G401.6 (cell line): ENCODE data around the gene RAB42.
"Not testable (repeated sequence)": the region's sequence is repeated elsewhere in the genome, so short reads cannot be mapped to it uniquely, and the experiment has no call there.

Source experiments
- FAIRE-seq: peaks from 2 replicates; lab custom pipeline; 2012; peaks lifted over from hg19 to GRCh38; lab: Jason Lieb, UNC

RAB42 gene, protein sequence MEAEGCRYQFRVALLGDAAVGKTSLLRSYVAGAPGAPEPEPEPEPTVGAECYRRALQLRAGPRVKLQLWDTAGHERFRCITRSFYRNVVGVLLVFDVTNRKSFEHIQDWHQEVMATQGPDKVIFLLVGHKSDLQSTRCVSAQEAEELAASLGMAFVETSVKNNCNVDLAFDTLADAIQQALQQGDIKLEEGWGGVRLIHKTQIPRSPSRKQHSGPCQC

GRCh38 chr1:28591708-28592320 lies at the start of gene RAB42:
TSS of gene RAB42 (plus strand) at chr1:28592265. CDS start at chr1:28592512, 247 bp downstream.
- no peak for FAIRE-seq

GRCh38 chr1:28545246-28545628 lies 46.8 kb upstream of the RAB42 start:
- no peak for FAIRE-seq

DNA sequence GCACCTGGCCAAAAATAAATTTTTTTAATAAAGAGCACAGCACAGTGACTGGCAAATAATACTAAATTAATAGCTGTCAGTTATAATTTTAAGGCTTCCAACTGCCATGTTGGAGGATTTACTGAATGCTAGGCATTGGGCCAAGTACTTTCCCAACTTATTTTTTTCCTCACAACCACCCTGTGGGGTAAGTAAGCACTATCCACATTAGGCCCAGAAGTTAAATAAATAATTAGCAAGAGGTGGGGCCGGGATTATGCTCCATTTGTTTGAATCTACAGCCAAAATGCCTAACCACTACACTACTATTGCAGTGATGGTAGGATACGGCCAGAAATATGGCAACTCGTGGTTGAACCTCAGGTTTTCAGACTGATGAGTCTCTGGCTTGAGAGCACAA lies 43.7 kb upstream of the RAB42 start:
- FAIRE-seq: no peak

DNA sequence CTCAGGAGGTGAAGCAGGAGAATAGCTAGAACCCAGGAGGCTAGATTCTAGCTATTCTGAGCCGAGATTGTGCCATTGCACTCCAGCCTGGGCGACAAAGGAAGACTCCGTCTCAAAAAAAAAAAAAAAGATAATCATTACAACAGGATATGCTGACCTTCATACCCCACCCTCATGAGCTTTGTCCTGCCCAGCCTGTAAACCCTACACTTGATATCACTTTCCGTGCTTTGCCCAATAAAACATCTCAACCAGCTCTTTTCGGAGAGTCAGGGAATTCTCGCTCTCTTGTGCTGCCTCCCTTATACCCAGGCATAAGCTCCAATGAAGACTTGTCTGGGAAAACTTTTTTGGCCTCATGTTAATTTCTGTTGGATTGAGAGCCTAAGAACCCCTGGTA lies 40.7 kb upstream of the RAB42 start:
- FAIRE-seq: no peak

GRCh38 chr1:28552758-28553663 lies 39.1 kb upstream of the RAB42 start, which contains the start of gene TRNAU1AP:
TSS of gene TRNAU1AP (plus strand) at chr1:28553085. CDS start at chr1:28553111, 26 bp downstream.
- peak; percentile 77 for FAIRE-seq

DNA sequence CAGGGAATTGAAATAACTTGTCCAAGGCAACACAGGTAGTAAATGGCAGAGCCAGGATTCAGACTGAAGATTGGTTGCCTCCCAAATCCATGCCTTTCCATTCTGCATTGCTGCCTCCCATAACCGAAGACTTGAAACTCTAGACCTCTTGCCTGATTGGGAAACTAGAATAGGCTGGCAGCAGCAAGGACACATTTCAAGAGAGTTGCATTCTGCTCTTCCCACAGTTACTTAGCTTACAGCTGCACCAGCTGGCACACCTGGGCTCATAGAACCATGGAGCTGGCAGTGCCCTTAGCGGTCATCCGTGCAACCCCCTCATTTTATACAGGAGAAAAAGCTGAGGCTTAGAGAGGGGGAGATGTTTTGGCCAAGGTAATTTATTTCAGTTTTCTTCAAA lies 31.2 kb upstream of the RAB42 start:
- FAIRE-seq: no peak

DNA sequence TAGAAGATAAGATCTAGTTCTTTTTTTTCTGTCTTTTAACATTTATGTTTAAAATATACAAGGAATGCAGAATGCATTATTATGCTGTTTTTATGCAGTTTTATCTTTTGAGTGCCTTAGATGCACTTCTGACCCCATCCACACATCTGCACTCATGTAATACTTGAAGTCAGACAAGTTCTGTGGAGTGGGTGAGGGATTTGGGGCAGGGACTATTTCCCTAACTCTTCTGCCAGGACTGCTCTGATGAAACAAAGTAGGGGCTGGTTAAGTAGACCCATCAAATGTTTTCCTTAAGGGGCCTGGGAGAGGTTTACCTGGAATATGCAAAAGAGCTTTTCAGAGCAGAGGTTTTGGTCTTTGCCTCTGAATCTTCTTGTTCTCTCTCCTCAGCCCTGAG lies 27.8 kb upstream of the RAB42 start:
- FAIRE-seq: no peak

GRCh38 chr1:28565040-28565439 lies 27.0 kb upstream of the RAB42 start:
- no peak for FAIRE-seq

DNA sequence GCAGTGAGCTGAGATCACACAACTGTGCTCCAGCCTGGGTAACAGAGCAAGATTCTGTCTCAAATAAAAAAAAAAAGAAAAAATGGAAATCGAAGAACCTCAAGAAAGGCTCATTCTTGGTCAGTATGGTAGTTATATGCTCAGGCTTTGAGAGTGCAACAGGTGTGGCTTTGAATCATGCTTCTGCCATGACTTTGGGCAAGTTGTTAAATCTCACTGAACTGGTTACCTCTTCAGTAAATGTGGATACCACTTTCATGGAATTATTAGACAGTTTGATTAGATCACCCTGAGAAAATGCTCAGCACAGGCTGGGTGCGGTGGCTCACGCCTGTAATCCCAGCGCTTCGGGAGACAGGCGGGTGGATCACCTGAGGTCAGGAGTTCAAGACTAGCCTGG lies 26.3 kb upstream of the RAB42 start:
- FAIRE-seq: no peak

GRCh38 chr1:28566931-28567330 lies 25.1 kb upstream of the RAB42 start:
- FAIRE-seq: no peak

DNA sequence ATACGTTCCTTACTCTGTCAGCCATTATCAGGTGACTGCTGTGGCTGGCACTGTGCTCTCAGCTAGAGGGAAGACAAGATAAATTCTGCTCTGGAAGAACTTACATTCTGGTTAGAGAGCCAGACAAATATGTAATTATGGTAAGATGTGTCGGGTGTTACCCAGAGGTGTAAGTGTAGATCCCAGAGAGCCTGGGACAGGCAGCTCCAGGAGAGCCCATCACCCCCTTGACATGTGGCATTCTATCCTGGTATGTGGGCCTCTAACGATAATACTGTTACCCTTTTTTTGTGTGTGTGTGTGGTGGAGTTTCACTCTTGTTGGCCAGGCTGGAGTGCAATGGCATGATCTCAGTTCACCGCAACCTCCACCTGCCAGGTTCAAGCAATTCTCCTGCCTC lies 20.2 kb upstream of the RAB42 start:
- FAIRE-seq: no peak

GRCh38 chr1:28572891-28573290 lies 19.2 kb upstream of the RAB42 start:
- not testable (repeated sequence) for FAIRE-seq

GRCh38 chr1:28573564-28573963 lies 18.5 kb upstream of the RAB42 start:
- FAIRE-seq: no peak

- FAIRE-seq: no peak
Observed at GRCh38 chr1:28577052-28577678, 14.9 kb upstream of the RAB42 start.

GRCh38 chr1:28577738-28578536 lies 14.1 kb upstream of the RAB42 start:
- FAIRE-seq: no peak

GRCh38 chr1:28578696-28579218 lies 13.3 kb upstream of the RAB42 start:
- no peak for FAIRE-seq

DNA sequence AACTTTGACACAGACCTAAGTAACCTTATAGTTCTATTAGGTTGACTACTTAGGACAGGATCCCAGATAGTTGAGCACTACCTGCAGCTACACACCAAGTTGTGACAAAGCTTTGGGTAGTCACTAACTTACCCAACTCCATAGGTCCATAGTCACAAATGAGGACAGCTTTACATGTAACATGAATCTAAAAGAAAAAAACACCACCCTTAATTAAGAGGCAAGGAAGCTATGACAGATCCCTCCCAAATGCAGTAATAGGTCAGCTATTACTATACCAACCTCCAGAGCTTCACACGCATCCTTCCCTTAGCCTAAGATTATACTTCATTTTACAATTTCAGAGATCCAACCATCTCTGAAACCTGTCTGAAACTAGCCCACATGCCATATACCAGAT lies 12.7 kb upstream of the RAB42 start:
- FAIRE-seq: no peak

DNA sequence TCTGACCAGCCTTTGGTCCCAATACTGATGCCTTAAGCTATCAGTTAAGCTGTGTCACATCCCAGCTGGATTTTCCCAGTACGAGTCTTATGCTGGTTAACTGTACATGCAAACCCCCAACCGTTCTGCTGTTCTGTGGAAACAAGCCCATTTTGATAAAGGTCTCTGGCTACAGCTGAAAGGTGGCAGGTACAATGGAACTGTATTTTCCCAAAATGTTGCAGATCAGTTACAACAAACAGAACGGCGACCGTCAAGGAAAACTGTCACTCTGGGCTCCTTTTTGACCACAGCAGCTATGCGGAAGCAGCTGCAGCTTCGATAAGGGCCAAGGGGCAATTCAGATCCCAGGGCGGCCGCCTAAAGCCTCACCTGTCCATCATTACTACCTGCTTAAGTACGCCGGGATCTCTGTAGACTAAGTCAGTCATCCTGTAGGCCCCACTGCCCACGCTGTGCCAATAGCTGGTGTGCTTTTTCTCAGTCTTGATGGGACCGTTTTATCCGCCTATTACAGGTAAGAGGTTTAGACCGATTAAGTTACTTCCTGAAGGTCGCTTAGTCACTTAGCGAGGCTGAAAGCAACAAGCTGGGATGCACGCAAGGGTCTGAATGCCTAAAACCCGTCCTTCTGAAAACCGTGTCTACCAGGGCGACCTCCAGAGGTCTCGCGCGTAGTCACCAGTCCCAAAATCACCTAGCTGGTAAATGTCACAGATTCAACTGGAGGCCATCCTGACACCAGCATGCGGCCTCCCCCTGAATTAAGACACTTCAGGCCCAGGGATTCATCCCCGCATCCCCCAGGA lies 11.1 kb upstream of the RAB42 start:
- FAIRE-seq: no peak

- peak; percentile 58 for FAIRE-seq
Observed at GRCh38 chr1:28581531-28582247, 10.4 kb upstream of the RAB42 start.

GRCh38 chr1:28582248-28582615 lies 9.8 kb upstream of the RAB42 start:
- no peak for FAIRE-seq
